Stimulated activated CD8-positive, alpha-beta memory T cell treated with anti-CD3 and anti-CD28 coated beads, Interleukin-7, amount 100 ng/mL, for 1 hour (primary cell): Measurements from ENCODE around the gene MOB2.

Experiments used
- DNase-seq, 2 donors: peaks; one replicate each; pipeline ENCODE4 v3.0.0-alpha.2; 2020; ENCODE audit warnings: low read depth in 2 of 2

The MOB2 gene

GRCh38 chr11:1456176-1456575 is 30.4 kb downstream of the MOB2 start:
- no peak for DNase-seq

GRCh38 chr11:1455763-1456060 is 30.9 kb downstream of the MOB2 start:
- no peak for DNase-seq

- no peak for DNase-seq
Measured at GRCh38 chr11:1455032-1455762, 31.4 kb downstream of the MOB2 start.

- DNase-seq, result no peak
Measured at GRCh38 chr11:1454576-1454975, 32.0 kb downstream of the MOB2 start.

- DNase-seq, result no peak
Measured at GRCh38 chr11:1453611-1454034, 33.0 kb downstream of the MOB2 start.

GRCh38 chr11:1452744-1453143 is 33.8 kb downstream of the MOB2 start:
- DNase-seq, result no peak

DNA sequence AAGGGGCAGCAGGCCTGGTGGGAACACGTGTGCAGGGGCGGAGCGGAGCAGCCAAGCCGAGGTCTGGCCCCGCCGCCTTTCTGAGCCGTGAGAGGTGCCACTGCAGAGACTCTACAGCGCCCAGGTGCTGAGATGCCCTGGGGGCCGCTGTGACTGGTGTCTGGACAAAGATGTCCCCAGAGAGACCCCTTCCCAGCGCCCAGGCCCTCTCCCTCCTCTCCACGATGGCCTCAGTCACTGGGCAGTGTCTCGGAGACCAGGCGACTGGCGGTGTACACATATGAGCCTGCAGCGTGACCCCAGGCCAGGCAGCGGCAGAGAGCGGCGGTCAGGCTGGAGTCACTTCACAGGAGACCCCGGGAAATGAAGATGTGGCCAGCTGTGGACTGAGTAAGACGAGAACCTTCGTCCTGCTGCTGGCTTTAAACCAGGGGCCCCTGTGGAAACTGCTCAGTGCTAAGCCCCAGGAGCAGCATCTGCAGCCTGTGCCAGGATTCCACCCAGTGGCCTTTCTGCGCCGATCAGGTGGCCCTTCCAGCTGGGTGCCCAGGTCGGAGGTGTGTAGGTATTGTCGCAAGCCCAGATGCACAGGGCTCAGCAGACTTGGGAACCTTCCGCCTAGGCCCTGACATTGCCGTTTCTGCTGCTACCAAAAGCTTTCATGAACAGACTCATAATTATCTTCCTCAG is 34.7 kb downstream of the MOB2 start:
- DNase-seq, result no peak

DNA sequence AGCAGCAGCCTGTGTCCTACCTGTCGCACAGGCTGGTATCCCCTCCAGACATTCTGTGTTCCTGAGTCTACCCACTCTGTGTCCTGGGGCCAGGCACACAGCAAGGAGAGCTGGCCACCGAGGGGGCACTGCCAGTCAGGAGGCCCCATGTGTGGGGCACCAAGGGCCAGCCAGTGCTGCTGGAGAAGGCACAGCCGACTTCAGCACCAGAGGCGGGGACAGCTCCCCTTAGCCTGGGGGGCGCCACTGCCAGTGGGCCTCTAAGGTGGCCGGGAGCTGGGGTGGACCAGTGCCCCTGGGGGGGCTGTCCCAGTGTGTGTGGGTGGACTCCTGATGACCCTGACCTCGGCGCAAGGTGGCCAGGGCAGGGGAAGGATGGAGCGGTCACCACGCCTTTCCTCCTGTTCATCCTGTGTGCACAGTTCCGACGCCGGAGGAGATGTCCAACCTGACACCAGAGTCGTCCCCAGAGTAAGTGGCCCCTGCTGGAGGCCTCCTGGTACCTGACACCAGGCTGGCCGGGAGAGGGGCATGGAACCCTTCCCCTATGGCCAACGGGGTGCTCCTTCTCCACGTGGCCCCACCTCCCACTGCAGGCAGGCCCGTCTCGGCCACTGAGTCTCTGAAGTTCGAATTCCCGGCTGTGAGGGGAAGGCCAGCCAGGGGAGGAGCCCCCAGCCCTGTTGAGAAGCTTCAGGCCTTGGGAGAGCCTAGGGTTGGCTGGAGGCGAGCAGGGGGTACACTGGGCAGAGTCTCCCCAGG is 35.4 kb downstream of the MOB2 start:
- no peak for DNase-seq

DNA sequence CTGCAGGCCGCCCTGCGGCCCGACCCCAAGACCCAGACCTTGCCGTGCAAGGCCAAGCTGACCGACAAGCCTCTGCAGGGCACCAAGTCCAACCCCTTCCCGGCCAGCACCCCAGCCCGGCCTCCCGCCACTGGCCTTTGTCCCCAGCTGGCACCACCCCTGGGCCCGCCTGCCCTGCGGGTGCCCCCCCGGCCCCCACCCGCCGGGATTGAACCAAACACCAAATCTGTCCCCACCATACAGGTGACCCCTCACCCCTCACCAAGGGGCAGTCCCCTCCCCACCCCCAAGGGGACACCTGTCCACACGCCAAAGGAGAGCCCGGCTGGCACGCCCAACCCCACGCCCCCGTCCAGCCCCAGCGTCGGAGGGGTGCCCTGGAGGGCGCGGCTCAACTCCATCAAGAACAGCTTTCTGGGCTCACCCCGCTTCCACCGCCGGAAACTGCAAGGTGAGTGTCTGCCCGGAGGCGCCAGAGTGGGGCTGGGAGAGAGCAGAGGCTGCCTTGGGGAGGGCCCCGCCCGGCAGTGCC is 36.2 kb downstream of the MOB2 start:
- DNase-seq, result no peak

GRCh38 chr11:1449490-1450243 is 36.9 kb downstream of the MOB2 start:
- DNase-seq, result no peak

DNA sequence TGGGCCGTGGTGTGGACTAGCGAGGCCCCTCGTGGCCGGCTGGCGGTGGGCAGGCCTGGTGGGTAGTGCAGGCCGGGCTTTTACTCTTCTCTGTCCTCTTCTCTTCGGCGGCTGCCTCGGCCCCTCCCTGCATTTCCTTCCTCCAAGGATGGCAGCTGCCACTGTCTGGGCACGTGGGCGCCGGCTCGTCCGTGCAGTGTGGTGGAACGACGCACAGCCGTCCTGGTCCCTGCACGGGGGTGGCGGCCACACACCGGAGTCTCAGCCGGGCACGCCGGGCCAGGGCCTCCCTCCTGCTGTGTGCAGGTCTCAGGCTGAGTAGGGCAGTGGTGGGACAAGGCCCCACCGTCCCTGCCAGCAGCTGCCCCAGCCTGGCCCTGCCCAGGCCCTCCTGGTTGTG is 37.7 kb downstream of the MOB2 start:
- DNase-seq, result no peak

- DNase-seq, result no peak
Measured at GRCh38 chr11:1447845-1448825, 38.4 kb downstream of the MOB2 start.

- no peak for DNase-seq
Measured at GRCh38 chr11:1446623-1447022, 40.0 kb downstream of the MOB2 start.

GRCh38 chr11:1445741-1446445 is 40.7 kb downstream of the MOB2 start:
- DNase-seq, result no peak

GRCh38 chr11:1444823-1445422 is 41.7 kb downstream of the MOB2 start:
- no peak for DNase-seq

DNA sequence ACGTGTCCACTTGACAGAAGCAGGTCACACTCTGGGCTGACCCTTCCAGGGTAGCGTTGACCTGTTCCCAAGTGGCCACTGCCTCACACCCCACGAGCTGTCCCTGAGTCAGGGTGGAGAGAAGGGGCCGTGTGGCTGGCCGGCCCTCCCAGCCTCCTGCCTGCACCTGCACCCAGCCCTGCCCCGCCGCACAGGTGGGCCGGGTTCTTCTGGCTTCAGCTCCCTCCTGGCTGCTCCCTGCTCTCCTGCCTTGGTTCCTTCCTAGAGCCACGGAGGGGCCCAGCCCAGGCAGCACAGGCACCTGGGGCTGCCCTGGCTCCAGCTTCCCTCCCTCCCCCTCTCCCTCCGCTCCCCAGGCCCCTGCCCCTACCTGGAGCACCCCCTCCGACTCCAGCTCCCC is 42.3 kb downstream of the MOB2 start:
- no peak for DNase-seq

DNA sequence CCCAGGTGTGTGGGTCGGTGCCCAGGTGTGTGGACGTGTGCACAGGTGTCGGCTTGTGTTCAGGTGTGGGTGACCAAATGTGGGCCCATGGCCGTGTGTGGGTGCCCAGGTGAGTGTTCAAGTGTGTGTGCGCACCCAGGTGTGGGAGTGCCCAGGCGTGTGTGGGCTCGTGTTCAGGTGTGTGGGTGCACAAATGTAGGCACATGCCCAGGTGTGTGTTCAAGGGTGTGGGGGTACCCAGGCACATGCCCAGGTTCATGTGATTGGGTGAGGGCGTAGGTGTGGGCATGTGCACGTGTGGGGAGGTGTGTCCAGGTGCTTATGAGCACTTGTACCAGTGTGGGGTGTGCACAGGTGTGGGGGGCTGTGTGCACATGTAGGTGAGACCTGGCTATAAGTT is 42.8 kb downstream of the MOB2 start:
- DNase-seq, result no peak

DNA sequence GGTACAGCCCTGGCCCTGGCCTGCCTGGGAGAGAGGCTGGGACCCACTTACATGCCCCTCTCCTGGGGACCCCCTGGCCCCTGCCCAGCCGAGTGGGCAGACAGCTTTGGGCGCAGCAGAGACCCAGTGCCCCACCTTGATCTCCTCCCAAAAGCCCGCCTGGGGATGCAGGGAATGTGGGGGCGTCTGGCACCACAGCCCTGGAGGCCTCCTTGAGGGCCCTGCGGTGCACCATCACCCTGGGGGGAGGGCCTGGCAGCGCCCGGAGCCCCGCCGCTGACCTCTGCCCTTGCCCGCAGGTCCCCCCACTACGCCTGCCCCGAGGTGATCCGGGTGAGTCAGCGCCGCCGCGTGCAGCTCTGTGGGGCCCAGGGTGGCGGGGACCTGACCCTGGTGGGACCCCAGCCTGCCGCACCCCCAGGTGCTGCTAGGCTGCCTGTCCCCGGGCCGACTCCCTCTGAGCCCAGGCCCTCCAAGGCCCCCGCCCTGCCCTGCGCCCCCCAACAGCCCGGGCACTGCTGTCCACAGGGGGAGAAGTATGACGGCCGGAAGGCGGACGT is 43.7 kb downstream of the MOB2 start:
- DNase-seq, result no peak

DNA sequence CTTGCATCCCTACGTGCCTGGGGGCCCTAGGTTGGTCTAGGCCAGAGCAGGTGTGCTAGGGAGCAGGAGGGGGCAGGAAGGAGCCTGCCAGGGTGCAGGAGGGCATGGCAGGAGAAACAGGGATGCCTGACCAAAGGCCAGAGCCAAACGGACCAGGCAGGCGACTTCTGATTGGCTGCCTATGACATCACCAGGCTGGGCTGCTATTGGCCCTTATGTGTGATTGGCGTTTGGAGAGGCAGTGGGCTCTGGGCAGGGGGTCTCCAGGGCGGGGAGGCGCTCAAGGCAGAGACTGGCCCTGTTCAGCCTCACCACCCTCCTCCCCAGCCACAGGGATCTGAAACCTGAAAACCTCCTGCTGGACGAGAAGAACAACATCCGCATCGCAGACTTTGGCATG is 44.4 kb downstream of the MOB2 start:
- no peak for DNase-seq
